ENCODE data around the gene SPOCK1. TPM values are rescaled to one million over a fixed set of nuclear protein-coding genes. Genes with fewer than 3 reads are reported as not detected.
A peak's percentile ranks its signal among the peaks of the same experiment; 100 is the strongest.

SPOCK1 gene
- total RNA-seq, 1 experiment from 2014 or later, result 29.1 TPM

DNA sequence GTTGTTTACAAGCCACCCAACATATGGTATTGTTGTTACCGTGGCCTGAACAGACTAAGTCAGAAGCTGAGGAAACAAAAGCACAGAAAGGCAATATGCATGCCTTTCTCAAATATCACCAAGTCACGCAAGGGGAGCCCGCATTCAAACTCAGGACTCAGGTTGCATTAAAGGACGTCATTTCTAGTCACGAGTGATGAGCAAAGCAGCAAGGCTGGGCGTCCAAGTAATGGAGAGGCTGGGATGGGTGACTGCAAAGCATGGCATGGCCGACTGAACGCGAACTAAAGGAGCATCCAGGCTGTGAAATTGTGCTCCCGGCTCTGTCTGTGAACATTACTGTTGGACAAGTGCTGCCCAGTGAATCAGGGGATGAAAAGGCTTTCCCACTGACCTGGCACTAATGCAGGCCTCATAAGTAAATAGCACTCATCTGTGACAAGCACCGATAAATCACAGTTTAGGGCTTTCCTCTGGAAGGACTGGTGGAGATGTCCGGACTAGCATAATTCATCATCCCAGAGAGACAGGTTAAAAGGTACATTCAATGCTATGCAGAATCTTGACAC lies 202.8 kb downstream of the SPOCK1 start:
- peak; percentile 55 for DNase-seq (ENCODE audit: low read depth)

DNA sequence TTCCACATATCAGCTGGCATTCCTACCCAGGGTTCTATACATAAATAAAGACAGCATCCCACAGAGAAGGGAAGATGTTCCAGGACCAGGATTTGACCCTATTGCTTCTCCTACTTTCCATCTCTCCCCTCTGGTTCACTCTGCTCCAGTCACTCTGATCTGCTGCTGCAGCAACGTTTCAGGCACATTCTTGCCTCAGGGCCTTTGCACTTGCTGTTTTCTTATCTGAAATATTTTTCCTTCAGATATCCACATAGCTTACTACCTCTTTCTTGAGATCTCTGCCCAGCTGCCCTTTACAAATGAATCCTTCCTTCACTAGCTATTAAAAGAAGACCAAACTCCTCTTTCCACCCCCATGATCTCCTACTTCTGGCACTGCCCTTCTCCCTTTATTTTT lies 204.5 kb downstream of the SPOCK1 start:
- DNase-seq (ENCODE audit: low read depth), result no peak

DNA sequence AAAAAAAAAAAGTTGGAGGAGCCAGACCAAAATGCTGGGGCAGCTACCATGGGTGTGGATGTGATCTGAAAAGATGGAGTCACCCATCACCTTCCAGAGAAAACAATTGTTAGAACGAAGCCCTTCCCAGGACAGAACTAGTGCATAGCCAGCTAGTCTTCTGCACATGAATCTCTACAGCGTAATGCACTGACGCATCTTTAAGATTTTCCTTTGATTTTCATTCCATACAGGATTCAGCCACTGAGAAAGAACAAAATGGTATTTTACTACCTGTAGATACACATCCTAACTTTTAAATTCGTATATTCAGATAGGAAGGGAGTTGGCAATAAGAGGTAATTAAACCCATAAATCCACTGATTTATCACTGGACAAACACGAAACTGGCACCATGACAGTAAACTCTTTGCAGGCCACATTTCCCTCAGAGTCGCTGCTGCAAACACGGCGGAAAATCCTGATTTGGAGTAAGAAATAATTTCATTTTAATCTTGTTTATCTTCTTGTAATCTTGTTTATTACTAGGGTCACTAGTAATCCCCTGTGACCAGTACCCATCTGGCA lies 206.6 kb downstream of the SPOCK1 start:
- no peak for DNase-seq (ENCODE audit: low read depth)

DNA sequence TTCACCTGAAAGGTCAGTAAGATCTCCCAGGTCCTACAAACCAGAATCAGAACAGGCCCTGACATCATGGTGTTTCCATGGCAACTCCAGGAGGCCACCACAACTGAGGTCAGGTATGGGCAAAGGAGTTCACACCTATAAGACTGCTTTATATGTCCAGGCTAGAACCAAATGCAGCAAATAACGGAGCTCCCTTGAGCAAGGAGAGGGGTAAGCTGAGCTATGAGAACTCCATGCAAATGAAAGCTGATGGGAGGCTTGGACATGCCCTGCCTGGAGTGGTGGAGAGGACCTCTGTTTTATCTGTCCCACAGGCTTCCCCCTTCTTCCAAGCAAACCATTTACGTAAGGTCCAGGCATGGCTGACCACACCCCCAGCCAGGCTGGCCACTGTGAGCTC lies 207.7 kb downstream of the SPOCK1 start:
- no peak for DNase-seq (ENCODE audit: low read depth)

DNA sequence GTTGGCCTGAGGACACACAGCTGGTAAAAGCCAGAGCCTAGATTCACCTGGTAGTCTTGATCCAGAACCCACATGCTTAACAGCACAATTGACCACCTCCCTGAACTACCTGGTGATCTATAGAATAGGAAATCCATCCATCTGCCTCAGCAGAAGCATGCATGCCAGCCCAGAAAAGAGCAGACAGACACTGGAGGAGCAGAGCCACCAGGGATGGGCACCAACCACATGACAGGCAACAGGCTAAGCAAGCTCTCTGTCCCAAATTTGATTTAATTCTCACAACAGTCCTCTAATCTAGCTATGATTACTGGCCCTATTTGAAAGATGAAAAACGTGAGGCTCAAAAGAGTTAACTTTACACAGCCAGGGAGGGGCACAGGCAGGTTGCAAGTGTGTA lies 208.1 kb downstream of the SPOCK1 start:
- no peak for DNase-seq (ENCODE audit: low read depth)

DNA sequence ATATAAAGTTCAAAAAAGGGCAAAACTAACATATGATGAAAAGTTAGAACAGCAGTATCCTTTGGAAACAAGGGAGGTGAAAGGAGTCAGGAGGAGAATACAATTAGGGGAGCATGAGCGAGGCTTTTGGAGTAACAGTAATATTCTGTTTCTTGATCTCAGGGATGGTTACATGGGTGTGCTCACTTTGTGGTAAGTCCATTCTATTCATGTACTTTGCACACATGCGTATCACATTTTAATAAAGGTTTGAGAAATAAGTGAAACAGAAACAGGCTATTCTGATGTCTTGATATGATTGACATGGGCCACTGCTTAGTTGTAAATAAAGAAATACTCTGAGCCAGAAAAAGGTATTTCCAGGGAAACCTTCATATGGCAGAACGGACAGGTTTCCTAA lies 208.8 kb downstream of the SPOCK1 start:
- DNase-seq (ENCODE audit: low read depth), result no peak

DNA sequence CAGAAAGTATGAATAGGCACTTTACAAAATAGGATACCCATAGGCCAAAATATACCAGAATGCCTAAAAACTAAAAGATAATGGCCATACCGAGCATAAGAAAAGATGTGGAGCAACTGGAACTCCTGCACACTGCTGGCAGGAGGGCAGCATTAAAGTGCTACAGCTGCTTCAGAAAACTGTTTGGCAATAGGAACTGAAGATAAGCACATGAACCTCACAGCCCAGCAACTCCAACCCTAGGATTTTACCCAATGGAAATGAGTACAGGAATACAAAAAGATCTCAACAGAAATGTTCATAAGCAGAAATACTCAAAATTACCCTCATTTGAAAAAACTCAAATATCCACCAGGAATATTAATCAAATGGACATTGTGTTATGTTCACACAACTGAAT lies 209.3 kb downstream of the SPOCK1 start:
- DNase-seq (ENCODE audit: low read depth), result no peak

DNA sequence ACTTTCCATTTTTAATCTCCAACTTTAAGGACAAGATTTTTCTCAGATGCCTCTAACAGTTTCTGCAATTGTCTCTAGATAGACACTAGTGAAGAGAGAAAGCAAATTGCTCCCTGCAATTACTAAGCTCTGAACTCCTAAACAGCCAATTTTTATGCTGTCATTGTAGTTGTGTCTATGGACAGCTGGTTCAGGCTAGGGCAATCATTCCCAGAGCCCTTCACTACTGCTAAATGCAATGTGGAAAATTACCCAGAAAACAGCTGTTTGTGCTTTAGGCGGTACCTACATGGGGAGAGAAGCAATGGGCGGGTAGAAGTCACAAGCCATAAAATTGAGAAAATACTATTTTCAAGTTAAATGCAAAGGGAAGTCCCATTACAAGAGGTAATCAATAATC lies 211.6 kb downstream of the SPOCK1 start:
- DNase-seq (ENCODE audit: low read depth), result no peak

DNA sequence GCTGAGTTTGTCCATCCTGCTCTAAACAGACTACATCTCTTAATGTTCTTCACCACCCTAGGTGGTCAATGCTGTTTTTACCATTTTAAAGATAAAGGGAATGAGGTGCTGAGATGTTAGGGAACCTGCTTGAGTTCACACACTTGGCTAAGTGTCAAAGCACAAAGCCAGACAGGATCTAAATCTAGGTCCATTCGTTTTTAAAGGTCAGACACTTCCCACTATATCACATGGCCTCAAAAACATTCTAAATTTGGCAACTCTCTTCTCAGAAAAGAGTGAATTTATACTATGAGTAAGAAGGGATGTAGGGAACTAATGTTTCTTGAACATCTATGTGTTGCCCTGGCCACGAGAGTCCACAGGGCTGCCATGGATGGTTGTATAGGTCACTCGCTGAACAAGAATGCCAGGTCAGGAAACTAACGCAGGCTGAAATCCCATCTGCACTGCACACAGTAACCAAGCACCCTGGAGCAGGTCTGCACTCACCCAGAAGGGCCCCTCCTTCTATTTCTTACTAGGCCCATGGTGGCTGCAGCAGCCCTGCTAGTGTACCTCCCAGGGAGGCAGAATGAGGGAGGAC lies 213.0 kb downstream of the SPOCK1 start:
- no peak for DNase-seq (ENCODE audit: low read depth)

DNA sequence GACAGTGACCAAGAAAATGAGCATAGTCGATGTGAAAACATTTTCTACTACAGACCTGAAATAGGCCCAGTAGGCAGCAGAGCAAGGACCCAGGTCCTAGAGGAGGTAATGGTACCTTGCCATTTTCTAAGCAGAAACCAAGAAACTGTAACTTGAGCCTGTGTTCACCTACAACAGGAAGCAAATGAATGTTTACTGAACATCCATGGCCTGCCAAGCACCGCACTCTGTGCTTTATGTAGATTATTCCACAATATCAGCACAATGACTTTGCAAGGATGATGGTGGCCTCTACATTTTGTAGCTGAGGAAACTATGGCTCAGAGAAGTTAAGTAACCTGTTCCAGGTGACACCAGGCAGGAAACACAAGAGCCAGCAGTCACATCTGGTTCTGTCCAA lies 215.3 kb downstream of the SPOCK1 start:
- no peak for DNase-seq (ENCODE audit: low read depth)

DNA sequence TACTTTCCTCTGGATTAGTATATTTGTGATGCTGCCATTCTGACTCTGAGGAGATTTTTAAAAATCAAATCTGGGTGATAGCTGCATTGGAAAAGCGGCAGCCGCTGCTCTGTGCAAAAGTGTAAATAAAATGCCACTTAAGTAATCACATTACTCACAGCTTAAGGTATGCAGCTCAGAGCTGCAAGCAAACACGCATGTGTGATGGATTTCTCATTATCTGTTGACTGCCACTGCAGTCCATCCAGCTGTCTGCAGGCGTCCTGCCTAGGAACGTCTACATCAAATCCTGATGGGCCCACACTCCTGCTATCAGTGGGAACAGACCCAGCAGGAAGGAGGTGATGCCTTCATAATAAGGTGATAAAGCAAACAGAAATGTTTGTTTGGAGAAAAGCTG lies 216.9 kb downstream of the SPOCK1 start:
- peak; percentile 51 for DNase-seq (ENCODE audit: low read depth)

DNA sequence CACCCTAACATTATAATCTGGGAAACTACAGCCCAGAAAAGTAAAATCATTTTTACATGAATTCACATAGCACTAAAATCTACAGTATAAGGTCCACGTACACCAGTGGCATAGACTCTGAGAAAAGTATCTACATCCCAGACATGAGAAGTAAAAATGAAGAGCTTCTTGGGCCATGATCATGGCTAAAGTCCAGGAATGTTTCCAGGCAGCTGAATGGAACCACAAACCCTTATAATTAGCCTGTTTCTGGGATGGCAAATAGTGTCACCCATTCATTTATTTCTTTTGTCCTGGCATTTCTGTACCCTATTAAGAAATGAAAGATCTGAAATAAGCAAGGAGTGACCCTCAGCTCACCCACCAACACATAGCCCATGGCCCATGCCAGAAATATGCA lies 217.9 kb downstream of the SPOCK1 start:
- peak; percentile 42 for DNase-seq (ENCODE audit: low read depth)

DNA sequence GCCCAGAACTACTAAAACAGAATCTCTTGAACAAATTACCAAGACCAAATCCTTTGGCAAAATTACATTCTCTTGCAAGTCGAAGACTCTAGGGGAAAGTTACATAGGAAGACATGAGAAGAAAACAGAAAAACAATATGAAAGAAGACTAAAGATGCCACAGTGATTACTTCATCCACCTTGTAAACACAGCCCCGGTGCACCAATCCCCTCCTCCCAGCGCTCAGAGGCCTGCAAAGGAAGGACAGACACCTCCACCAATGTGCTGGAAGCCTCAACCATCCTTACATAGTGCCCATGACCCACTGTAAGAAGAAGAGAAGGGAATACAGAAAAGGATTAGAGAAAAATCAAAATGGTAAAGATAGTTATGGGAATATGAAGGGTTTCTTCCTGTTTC lies 218.5 kb downstream of the SPOCK1 start:
- peak; percentile 49 for DNase-seq (ENCODE audit: low read depth)

DNA sequence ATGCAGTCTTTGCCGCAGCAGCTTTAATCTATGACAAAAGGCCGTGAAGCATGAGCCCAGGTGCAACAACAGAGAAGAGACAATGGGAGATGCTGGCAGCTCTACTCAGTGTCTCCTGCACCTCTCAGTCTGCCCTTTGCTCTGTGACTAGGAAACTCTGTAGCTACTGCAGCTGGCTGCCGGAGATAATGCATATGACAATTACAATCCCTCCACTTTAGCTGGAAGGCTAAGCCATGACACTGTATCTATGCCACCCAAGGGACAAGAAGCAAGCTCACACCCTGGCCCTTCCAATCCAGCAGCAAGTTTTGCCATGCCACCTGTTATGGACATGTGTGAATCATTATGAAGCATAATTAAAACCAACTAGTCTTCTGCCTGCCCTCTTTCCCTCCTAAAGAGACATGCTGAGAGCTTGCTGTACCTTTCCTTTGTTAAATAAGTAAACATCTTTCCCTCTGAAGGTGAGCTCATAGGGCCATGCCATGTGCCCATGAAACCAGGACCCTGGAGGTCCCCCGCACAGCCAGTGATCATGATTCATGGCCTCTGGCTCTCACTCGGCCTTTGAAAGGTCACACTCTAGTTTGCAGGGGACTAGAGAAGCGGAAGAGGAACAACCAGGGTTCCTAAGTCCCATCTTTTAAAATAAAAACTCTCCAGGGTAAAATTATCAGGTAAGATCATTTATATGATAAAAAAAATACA lies 219.4 kb downstream of the SPOCK1 start:
- DNase-seq (ENCODE audit: low read depth), result no peak

DNA sequence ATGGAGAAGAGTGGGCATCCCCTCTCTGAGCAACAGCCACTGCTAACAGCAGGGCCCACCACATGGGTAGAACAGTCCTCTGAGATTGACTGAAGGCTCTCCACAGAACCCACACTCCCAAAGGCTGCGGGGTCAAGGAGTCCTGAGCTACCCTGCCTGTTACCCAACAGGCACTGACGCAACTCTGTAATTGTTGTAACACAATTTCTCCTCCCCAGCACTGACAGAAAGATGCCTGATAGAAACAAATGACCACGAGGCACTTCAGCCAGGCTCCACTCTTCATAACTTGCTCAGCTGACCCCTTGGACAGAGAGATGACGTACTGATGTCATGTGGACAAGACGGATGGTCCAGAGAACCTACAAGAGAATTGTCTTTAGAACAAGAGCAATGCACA lies 220.7 kb downstream of the SPOCK1 start:
- no peak for DNase-seq (ENCODE audit: low read depth)

DNA sequence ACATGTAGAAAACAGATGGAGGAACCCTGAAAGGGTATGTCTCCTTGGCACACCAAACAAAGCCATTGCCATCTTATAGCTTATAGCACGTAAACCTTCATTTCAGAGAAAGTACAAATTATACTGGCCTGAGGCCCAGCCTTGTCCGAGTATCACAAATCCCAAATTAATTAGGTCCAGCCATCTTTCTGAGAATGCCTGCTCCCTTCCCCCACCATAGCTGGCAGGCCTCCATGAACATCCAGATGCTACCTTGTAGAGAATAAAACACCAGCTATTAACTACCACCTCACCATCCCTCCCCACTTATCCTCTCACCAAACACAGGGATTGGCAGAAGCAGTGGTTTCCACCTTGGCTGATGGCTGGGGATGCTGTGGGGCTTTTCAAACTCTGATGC lies 224.0 kb downstream of the SPOCK1 start:
- DNase-seq (ENCODE audit: low read depth), result no peak

DNA sequence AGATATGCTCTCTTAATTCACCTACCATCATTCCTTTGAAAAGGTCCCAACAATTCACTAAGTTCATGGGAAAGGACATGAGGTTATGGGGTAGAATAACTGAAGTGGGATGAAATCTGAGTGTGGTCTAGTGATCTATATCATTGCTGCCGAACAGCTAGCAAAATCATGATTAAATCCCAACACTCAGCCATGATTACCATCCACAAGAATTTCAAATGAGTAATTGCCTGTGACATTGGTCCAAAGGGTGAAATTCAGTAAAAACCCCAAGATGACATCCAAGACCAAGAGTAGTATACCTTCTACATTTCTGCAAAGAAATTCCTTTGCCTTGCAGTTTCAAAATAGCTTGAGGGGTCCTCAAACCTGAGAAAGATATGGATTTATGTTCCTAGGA lies 225.6 kb downstream of the SPOCK1 start:
- peak; percentile 84 for DNase-seq (ENCODE audit: low read depth)

DNA sequence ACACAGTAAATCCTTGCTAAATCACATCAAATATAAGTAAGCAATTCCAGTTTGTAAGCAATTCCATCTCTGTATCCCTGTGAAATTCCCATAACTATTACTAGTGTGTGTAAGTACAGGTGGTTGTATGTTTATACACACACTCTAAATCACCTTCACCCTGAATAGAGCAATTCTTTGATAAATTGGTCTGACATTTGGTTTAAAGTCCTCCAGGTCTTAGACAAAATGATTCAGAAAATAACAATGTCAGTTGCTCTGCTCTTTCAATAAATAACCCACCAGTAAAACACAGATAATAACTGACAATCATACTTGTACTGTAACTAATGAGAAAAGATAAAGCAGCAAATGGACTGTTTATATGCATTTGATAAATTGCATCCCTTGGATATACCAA lies 226.3 kb downstream of the SPOCK1 start:
- DNase-seq (ENCODE audit: low read depth), result peak; percentile 59

DNA sequence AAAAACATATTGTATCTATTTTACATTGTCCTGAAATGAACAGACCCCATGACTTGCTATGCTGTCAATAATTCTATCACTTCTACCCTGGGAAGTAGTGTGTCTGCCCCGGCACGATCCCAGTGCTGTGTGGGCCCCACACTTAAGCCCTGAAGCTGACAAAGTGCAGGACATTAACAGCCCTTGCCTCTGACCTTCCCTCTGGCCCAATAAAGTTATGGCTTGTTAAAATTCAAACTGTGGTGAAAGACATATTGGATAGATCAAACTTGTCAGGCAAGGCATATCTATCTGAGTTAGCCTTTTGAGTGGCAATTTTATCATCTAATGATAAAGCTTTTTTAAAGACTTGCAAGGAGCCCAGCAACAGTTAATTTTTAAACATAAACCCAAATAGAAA lies 229.2 kb downstream of the SPOCK1 start:
- DNase-seq (ENCODE audit: low read depth), result no peak

DNA sequence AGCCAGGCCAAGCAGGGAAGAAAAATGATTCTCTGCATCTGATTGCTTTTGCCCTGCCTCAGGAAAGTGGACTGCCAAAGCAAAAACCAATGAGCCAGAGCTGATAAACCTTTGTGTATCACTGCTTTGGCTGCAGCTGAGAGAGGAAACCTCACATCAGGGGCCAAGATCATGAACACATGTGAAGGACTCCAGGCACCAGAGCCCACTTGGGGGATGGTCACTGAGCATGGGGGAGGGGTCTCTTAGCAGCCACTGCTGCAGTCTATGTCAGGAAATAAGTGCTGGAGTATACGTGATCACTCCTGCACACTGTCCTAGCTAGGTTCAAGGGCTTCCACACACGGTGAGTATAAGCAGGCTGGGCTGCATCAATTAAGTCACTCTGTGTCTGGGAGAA lies 229.9 kb downstream of the SPOCK1 start:
- DNase-seq (ENCODE audit: low read depth), result no peak

DNA sequence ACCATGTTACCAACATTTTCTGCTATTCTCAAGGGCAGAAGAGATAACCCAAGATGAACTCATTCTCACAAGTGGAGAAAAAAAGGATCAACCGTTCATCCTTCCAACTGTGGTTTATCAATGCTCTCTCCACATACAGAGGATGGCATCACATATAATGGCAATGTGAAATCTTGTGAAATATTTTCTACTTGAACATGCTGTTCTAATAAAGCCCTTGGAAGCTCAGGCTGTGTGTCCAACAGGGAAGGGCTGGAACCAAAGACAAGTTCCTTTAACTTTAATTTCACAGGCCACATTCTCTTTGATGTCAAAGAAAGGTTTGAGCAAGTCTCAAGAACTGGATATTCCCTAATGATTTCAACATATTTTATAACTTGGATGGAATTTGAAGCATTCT lies 230.5 kb downstream of the SPOCK1 start:
- DNase-seq (ENCODE audit: low read depth), result no peak

DNA sequence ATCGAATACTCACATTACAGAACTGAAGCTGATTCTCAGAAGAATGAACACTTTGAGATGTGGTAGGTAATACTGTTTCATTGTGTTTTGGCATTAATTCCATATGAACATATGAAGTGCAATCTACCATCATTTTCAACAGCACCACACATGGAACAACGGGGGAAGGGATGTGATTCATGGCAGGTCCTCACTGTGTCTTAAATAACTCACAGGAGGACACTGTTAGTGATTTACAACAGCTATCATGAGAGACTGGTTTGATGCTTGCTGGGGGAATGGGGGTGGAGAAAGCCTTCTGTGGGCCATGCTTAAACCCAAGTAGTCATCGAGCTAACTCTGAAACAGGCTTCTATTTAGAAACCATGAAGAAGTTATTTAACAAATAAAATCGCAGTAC lies 232.9 kb downstream of the SPOCK1 start:
- DNase-seq (ENCODE audit: low read depth), result no peak

DNA sequence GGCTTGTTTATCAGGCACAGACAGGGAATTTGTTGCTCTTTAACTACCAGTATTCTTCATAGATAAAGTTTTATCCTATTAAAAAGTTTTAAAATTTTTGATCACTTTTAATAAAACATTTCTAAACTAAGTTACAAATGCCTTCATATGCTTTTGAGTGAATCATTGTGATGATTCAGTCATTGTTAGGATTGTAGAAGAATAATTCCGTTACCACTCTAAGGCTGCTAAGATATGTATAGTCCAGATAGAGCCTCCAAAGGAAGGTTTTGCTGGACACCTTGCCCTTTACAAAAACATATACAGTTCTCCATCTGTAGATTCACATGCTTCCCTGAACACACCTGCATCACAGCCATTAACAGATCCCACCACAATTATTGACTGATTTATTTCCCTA lies 233.7 kb downstream of the SPOCK1 start:
- DNase-seq (ENCODE audit: low read depth), result peak; percentile 45
